Heart right ventricle (tissue), 16 donors: ENCODE data around the gene RASIP1. TPM values are rescaled to one million over a fixed set of nuclear protein-coding genes. Genes with fewer than 3 reads are reported as not detected.

Experiments used
- ATAC-seq, 8 donors: fragments of 200-7000 bp; cut with Tn5 transposase; one replicate each; pipeline ENCODE4 v1.9.1; 2020; ENCODE audit warnings: mild to moderate bottlenecking in 8 of 8, moderate library complexity in 8 of 8, moderate number of reproducible peaks in 1 of 8
- DNase-seq, 2 donors: peaks; one replicate each; pipeline ENCODE4 v3.0.0-alpha.2; 2020
- H3K27ac ChIP-seq, 10 donors: fragments of 200-600 bp; sonication (generic) in 2 of 10; one replicate each; pipeline versions ENCODE4 v1.5.0 to v1.8.0; 2020 to 2022; ENCODE audit warnings: mild to moderate bottlenecking in 3 of 10
- H3K27me3 ChIP-seq, 7 donors: fragments of 200-600 bp; one replicate each; pipeline ENCODE4 v1.8.0; 2021 to 2022; ENCODE audit warnings: mild to moderate bottlenecking in 2 of 7
- H3K36me3 ChIP-seq, 9 donors: fragments of 200-600 bp; sonication (generic) in 1 of 9; one replicate each; pipeline versions ENCODE4 v1.5.0 to v1.8.0; 2020 to 2022; ENCODE audit warnings: mild to moderate bottlenecking in 2 of 9
- H3K4me1 ChIP-seq, 9 donors: fragments of 200-600 bp; sonication (generic) in 1 of 9; one replicate each; pipeline versions ENCODE4 v1.5.0 to v1.8.0; 2020 to 2022; ENCODE audit warnings: mild to moderate bottlenecking in 4 of 9
- H3K4me3 ChIP-seq, 10 donors: fragments of 200-600 bp; sonication (generic) in 2 of 10; one replicate each; pipeline versions ENCODE4 v1.5.0 to v1.8.0; 2020 to 2022; ENCODE audit warnings: mild to moderate bottlenecking in 7 of 10, moderate library complexity in 2 of 10
- H3K9me3 ChIP-seq, 11 donors: fragments of 200-600 bp in 10 of 11; sonication (generic) in 2 of 11; one replicate each; pipeline versions ENCODE4 v1.5.0 to v1.8.0; 2013 to 2022; ENCODE audit warnings: mild to moderate bottlenecking in 2 of 11, control low read depth in 1 of 11, moderate library complexity in 1 of 11
- CTCF ChIP-seq, 9 donors: fragments of 200-600 bp; sonication (generic) in 2 of 9; IDR thresholded peaks; one replicate each; pipeline versions ENCODE4 v1.5.0 to v1.8.0; 2021 to 2022; ENCODE audit warnings: antibody characterized with exemption in 9 of 9, mild to moderate bottlenecking in 5 of 9, moderate library complexity in 1 of 9
- WGBS, 2 donors: extraction: QIAGEN DNeasy Blood & Tissue Kit; methylation state at CpG; one replicate each; pipeline ENCODE4 v1.1.7; 2013; ENCODE audit warnings: inconsistent platforms in 1 of 2; 5-methylcytosine and 5-hydroxymethylcytosine counted together
- intact Hi-C, 10 donors: fragments of 100-400 bp; cut with DNase I; formaldehyde crosslinking; loops; one replicate each; pipeline versions ENCODE4 v1.11.1 to v1.14.2; 2022
- polyA plus RNA-seq, 2 donors: library from polyadenylated mRNA; stranded (reverse); fragments of 200-250 nt; gene quantifications; one replicate each; pipeline ENCODE4 v1.2.3, GENCODE V29; 2013
- total RNA-seq, 10 donors: library from RNA; stranded (reverse); fragmentation: NEBNext Ultra II Directional in 3 of 10; extraction: Animal tissue kit (Norgen Biotek cat#: 25700) in 3 of 10; gene quantifications; one replicate each; pipeline versions ENCODE4 v1.2.1 to v1.2.4, GENCODE V29; 2021 to 2023
- donor health status: Arrhythmogenic right ventricular cardiomyopathy.
- donor health status: ischemic (EF 13 %, LVEDD 7.1; RV severe dilation, severe dysfunction).
- donor health status: healthy with polysubstance abuse.
- donor health status: DM: no; HTN: yes; CAD: no.
- donor health status: DM: no; HTN: no; CAD: no.
- donor health status: ischemic (EF 25% LVEDD 6.9; RV normal size, moderate dysfunction).
- donor health status: ischemic (EF 25% LVEDD 5.7; RV mildly dilated, moderate dysfunction).
- donor health status: healthy.
- donor health status: DM: yes; HTN: yes; CAD: no.
- donor health status: Ischemic cardiomyopathy.
- donor health status: ischemic (EF 35%, LVEDD 5.7; RV mildly dilated, moderate dysfunction).
- donor health status: nonischemic (EF 11% LVEDD 7.7; RV severe dilation, severe dysfunction).
- donor health status: DM: yes; HTN: yes; CAD: no.
- donor health status: PGD.
- donor health status: ischemic (EF 29% LVEDD 5.4; RV normal size, mild dysfunction).
- donor health status: nonischemic (EF 23%, LVEDD 6.1; RV moderate dilation, normal function).

RASIP1 gene
- total and polyA plus RNA-seq, 12 donors: 13.6 to 27.3 (median 16.2) TPM

GRCh38 chr19:48735031-48735615 lies 5.3 kb downstream of the RASIP1 start:
- Histone ChIP-seq H3K4me3 (no peak overlapping the region), H3K9me3 (no peaks in the 10 kb centered on the region), H3K27me3 (peaks cover 0 to 12% (median 0%) of the 10 kb centered on the region in 7 donors), H3K4me1 (peaks cover 0 to 21% (median 14%) of the 10 kb centered on the region in 9 donors), H3K27ac (no peak overlapping the region), H3K36me3 (peaks cover 0 to 61% (median 5%) of the 10 kb centered on the region in 9 donors)
- no peak for TF ChIP-seq CTCF (IDR thresholded peaks at IDR 0.05)
- no peak for DNase-seq
- no peak for ATAC-seq
- intact Hi-C loops: loop anchor here in 4 of 10 donors (10.0 kb wide), 2 partner anchors 60 to 90 kb away; partner anchors contain the start of genes NTN5 (in 3 of the 4) and CA11 (in 1 of the 4)
- WGBS, 2 donors: 36 to 45% methylated on average over 38 of the region's 38 CpGs

- Histone ChIP-seq H3K4me3 (no peak overlapping the region), H3K9me3 (no peaks in the 10 kb centered on the region), H3K4me1 (peaks cover 0 to 21% (median 13%) of the 10 kb centered on the region in 9 donors), H3K27me3 (peaks cover 0 to 7% (median 0%) of the 10 kb centered on the region in 7 donors), H3K36me3 (peaks cover 0 to 65% (median 5%) of the 10 kb centered on the region in 9 donors), H3K27ac (no peak overlapping the region)
- DNase-seq (no peak), ATAC-seq (no peak)
- no peak for TF ChIP-seq CTCF (IDR thresholded peaks at IDR 0.05)
- intact Hi-C loops: loop anchor here in 4 of 10 donors (10.0 kb wide), 2 partner anchors 60 to 90 kb away; partner anchors contain the start of genes NTN5 (in 3 of the 4) and CA11 (in 1 of the 4)
- 94 to 96% methylated on average over 9 of the region's 9 CpGs for WGBS, 2 donors
Observed at GRCh38 chr19:48734625-48735024, 5.8 kb downstream of the RASIP1 start.

DNA sequence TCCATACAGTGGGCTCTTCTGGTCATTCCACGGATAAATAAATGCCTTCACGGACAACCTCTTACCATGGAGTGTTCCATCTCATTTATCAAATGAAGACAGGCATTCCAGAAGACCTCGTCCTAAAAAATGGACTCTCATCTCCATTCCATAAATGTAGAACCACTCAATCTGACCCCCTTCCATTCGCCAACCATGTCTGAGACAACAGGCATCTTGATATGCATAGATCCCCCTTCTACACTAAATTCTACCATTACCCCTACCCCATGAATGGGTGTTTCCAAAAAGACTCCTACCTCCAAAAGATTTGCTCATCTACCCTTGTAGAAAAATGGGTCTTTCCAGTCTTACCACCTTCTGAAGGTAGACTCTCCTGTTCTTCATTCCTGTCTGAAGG lies 9.0 kb downstream of the RASIP1 start:
- Histone ChIP-seq H3K9me3 (peaks cover 0 to 7% (median 0%) of the 10 kb centered on the region in 11 donors), H3K27ac (no peak overlapping the region), H3K4me1 (peaks cover 0 to 17% (median 6%) of the 10 kb centered on the region in 9 donors), H3K27me3 (peaks cover 0 to 5% (median 0%) of the 10 kb centered on the region in 7 donors), H3K36me3 (peaks cover 0 to 84% (median 5%) of the 10 kb centered on the region in 9 donors), H3K4me3 (no peak overlapping the region)
- WGBS, 2 donors: 83 to 92% methylated on average over 4 of the region's 4 CpGs
- intact Hi-C loops: loop anchor here in 4 of 10 donors (10.0 kb wide), 2 partner anchors 57 to 87 kb away; partner anchors contain the start of genes NTN5 (in 3 of the 4) and CA11 (in 1 of the 4)
- ATAC-seq: no peak
- TF ChIP-seq CTCF (IDR thresholded peaks at IDR 0.05): no peak
- no peak for DNase-seq

- intact Hi-C loops: no loop called here
- H3K27ac ChIP-seq: peak overlapping the region in 2 of 10 donors; percentile 33 to 83
- peaks cover 7 to 39% (median 29%) of the 10 kb centered on the region in 9 donors for H3K4me1 ChIP-seq
- H3K36me3 ChIP-seq: peaks cover 0 to 85% (median 5%) of the 10 kb centered on the region in 9 donors
- DNase-seq (no peak), ATAC-seq (peak in 1 of 8 donors; percentile 7)
- 50 to 61% methylated on average over 67 to 77 of the region's 77 CpGs for WGBS, 2 donors
- H3K4me3 ChIP-seq: peak overlapping the region in 1 of 10 donors; percentile 20
- peaks cover 0 to 5% (median 0%) of the 10 kb centered on the region in 7 donors for H3K27me3 ChIP-seq
- peaks cover 0 to 16% (median 0%) of the 10 kb centered on the region in 11 donors for H3K9me3 ChIP-seq
- peak in 1 of 9 donors; percentile 19 for TF ChIP-seq CTCF (IDR thresholded peaks at IDR 0.05)
Observed at GRCh38 chr19:48728911-48729664, 11.3 kb downstream of the RASIP1 start.
